ENCODE measurements around the gene GZF1.

The GZF1 gene

GRCh38 chr20:23407781-23408464 is 45.9 kb downstream of the GZF1 start:
- no peaks in the 10 kb centered on the region for H3K27me3 ChIP-seq (ENCODE audit: insufficient read depth, low read length, poor library complexity)
- no peak overlapping the region for H3K56ac ChIP-seq (ENCODE audit: low read length)
- no peak overlapping the region for H3K23ac ChIP-seq (ENCODE audit: low read length)
- H3K9ac ChIP-seq (ENCODE audit: low read length): no peak overlapping the region
- WGBS (ENCODE audit: extremely low coverage, insufficient coverage, low lambda C conversion rate): no CpG with 5 or more reads among the region's 2 CpGs
- H3K4ac ChIP-seq (ENCODE audit: low read depth, low read length): no peak overlapping the region
- no peak overlapping the region for H2BK120ac ChIP-seq (ENCODE audit: low read depth, low read length)
- H3K79me2 ChIP-seq (ENCODE audit: control insufficient read depth, insufficient read depth, low read length): peaks cover 39% of the 10 kb centered on the region
- H3K36me3 ChIP-seq (ENCODE audit: control insufficient read depth, insufficient read depth, low read length): no peaks in the 10 kb centered on the region
- H2AK5ac ChIP-seq (ENCODE audit: low read length): no peak overlapping the region
- DNase-seq: no peak
- no peaks in the 10 kb centered on the region for H3K4me1 ChIP-seq (ENCODE audit: control insufficient read depth, low read depth, low read length)
- no peak overlapping the region for H3K27ac ChIP-seq (ENCODE audit: low read depth, low read length)
- H2BK15ac ChIP-seq (replicated peaks; ENCODE audit: low read depth): no peak overlapping the region
- H3K18ac ChIP-seq (ENCODE audit: low read length): no peak overlapping the region
- H3K4me3 ChIP-seq (ENCODE audit: low read length): no peak overlapping the region
- H4K8ac ChIP-seq (ENCODE audit: low read depth, low read length): no peak overlapping the region
- H2BK5ac ChIP-seq (ENCODE audit: low read length): no peak overlapping the region
- H4K5ac ChIP-seq (ENCODE audit: low read length): no peak overlapping the region
- no peak overlapping the region for H3K4me2 ChIP-seq (ENCODE audit: low read length)
- H3K79me1 ChIP-seq (ENCODE audit: low read length): peaks cover 23% of the 10 kb centered on the region

- Histone ChIP-seq H4K8ac (ENCODE audit: low read depth, low read length) (no peak overlapping the region), H3K4me1 (ENCODE audit: control insufficient read depth, low read depth, low read length) (no peaks in the 10 kb centered on the region), H3K36me3 (ENCODE audit: control insufficient read depth, insufficient read depth, low read length) (no peaks in the 10 kb centered on the region), H2BK120ac (ENCODE audit: low read depth, low read length) (no peak overlapping the region), H3K56ac (ENCODE audit: low read length) (no peak overlapping the region), H3K79me1 (ENCODE audit: low read length) (peaks cover 23% of the 10 kb centered on the region), H3K4me2 (ENCODE audit: low read length) (no peak overlapping the region), H2BK15ac (replicated peaks; ENCODE audit: low read depth) (no peak overlapping the region), H3K4ac (ENCODE audit: low read depth, low read length) (no peak overlapping the region), H3K23ac (ENCODE audit: low read length) (no peak overlapping the region), H3K79me2 (ENCODE audit: control insufficient read depth, insufficient read depth, low read length) (peaks cover 39% of the 10 kb centered on the region), H2AK5ac (ENCODE audit: low read length) (no peak overlapping the region), H4K5ac (ENCODE audit: low read length) (no peak overlapping the region), H3K18ac (ENCODE audit: low read length) (no peak overlapping the region), H2BK5ac (ENCODE audit: low read length) (no peak overlapping the region), H3K27me3 (ENCODE audit: insufficient read depth, low read length, poor library complexity) (no peaks in the 10 kb centered on the region), H3K9ac (ENCODE audit: low read length) (no peak overlapping the region), H3K4me3 (ENCODE audit: low read length) (no peak overlapping the region), H3K27ac (ENCODE audit: low read depth, low read length) (no peak overlapping the region)
- no peak for DNase-seq
- WGBS (ENCODE audit: extremely low coverage, insufficient coverage, low lambda C conversion rate): no CpG with 5 or more reads among the region's 2 CpGs
These were observed 47.0 kb downstream of the GZF1 start for GRCh38 chr20:23408957-23409356.

DNA sequence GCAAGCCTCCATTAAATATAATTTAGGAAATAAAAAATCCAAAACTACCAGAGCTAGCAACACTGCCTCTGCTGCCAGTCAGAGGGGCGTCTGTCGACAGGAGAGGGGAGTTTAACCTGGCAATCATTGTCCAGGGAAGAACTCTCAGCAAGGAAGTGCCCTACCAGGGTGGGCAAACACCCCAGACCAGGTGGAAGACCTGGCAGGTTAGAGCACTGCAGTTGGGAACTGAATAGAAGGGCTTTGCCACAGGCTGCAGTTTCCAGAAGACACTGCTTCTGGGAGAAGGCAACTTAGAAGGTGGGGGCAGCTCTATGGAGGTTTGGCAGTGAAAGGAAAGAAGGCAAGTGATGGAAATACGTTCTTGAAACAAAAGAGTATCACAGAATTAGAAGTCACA is 47.8 kb downstream of the GZF1 start:
- no peak overlapping the region for H2AK5ac ChIP-seq (ENCODE audit: low read length)
- no peaks in the 10 kb centered on the region for H3K27me3 ChIP-seq (ENCODE audit: insufficient read depth, low read length, poor library complexity)
- H3K4ac ChIP-seq (ENCODE audit: low read depth, low read length): no peak overlapping the region
- H3K4me3 ChIP-seq (ENCODE audit: low read length): no peak overlapping the region
- H3K79me1 ChIP-seq (ENCODE audit: low read length): peaks cover 21% of the 10 kb centered on the region
- no peaks in the 10 kb centered on the region for H3K36me3 ChIP-seq (ENCODE audit: control insufficient read depth, insufficient read depth, low read length)
- H3K4me2 ChIP-seq (ENCODE audit: low read length): no peak overlapping the region
- peak overlapping the region; percentile 24 for H3K9ac ChIP-seq (ENCODE audit: low read length)
- no peak overlapping the region for H4K8ac ChIP-seq (ENCODE audit: low read depth, low read length)
- no peak overlapping the region for H3K18ac ChIP-seq (ENCODE audit: low read length)
- H4K5ac ChIP-seq (ENCODE audit: low read length): no peak overlapping the region
- no peak overlapping the region for H3K27ac ChIP-seq (ENCODE audit: low read depth, low read length)
- H3K4me1 ChIP-seq (ENCODE audit: control insufficient read depth, low read depth, low read length): no peaks in the 10 kb centered on the region
- H2BK5ac ChIP-seq (ENCODE audit: low read length): no peak overlapping the region
- H3K23ac ChIP-seq (ENCODE audit: low read length): no peak overlapping the region
- no CpG with 5 or more reads among the region's 3 CpGs for WGBS (ENCODE audit: extremely low coverage, insufficient coverage, low lambda C conversion rate)
- H2BK15ac ChIP-seq (replicated peaks; ENCODE audit: low read depth): no peak overlapping the region
- no peak for DNase-seq
- H2BK120ac ChIP-seq (ENCODE audit: low read depth, low read length): no peak overlapping the region
- H3K56ac ChIP-seq (ENCODE audit: low read length): no peak overlapping the region
- peaks cover 33% of the 10 kb centered on the region for H3K79me2 ChIP-seq (ENCODE audit: control insufficient read depth, insufficient read depth, low read length)

GRCh38 chr20:23410916-23411695 is 49.1 kb downstream of the GZF1 start:
- H3K4me1 ChIP-seq (ENCODE audit: control insufficient read depth, low read depth, low read length): no peaks in the 10 kb centered on the region
- no peak overlapping the region for H4K5ac ChIP-seq (ENCODE audit: low read length)
- no peak overlapping the region for H3K56ac ChIP-seq (ENCODE audit: low read length)
- H3K79me2 ChIP-seq (ENCODE audit: control insufficient read depth, insufficient read depth, low read length): peaks cover 37% of the 10 kb centered on the region
- no peak overlapping the region for H2BK120ac ChIP-seq (ENCODE audit: low read depth, low read length)
- no peak overlapping the region for H2AK5ac ChIP-seq (ENCODE audit: low read length)
- no peak overlapping the region for H3K27ac ChIP-seq (ENCODE audit: low read depth, low read length)
- no peak overlapping the region for H3K4me2 ChIP-seq (ENCODE audit: low read length)
- no peak overlapping the region for H2BK5ac ChIP-seq (ENCODE audit: low read length)
- no CpG with 5 or more reads among the region's 3 CpGs for WGBS (ENCODE audit: extremely low coverage, insufficient coverage, low lambda C conversion rate)
- no peak overlapping the region for H2BK15ac ChIP-seq (replicated peaks; ENCODE audit: low read depth)
- no peak overlapping the region for H3K4ac ChIP-seq (ENCODE audit: low read depth, low read length)
- no peaks in the 10 kb centered on the region for H3K36me3 ChIP-seq (ENCODE audit: control insufficient read depth, insufficient read depth, low read length)
- peak; percentile 16 for DNase-seq
- H3K23ac ChIP-seq (ENCODE audit: low read length): no peak overlapping the region
- no peak overlapping the region for H3K18ac ChIP-seq (ENCODE audit: low read length)
- no peaks in the 10 kb centered on the region for H3K27me3 ChIP-seq (ENCODE audit: insufficient read depth, low read length, poor library complexity)
- H4K8ac ChIP-seq (ENCODE audit: low read depth, low read length): no peak overlapping the region
- H3K79me1 ChIP-seq (ENCODE audit: low read length): peaks cover 22% of the 10 kb centered on the region
- no peak overlapping the region for H3K9ac ChIP-seq (ENCODE audit: low read length)
- no peak overlapping the region for H3K4me3 ChIP-seq (ENCODE audit: low read length)

- Histone ChIP-seq H3K79me1 (ENCODE audit: low read length) (peaks cover 19% of the 10 kb centered on the region), H3K79me2 (ENCODE audit: control insufficient read depth, insufficient read depth, low read length) (peaks cover 34% of the 10 kb centered on the region), H3K4me1 (ENCODE audit: control insufficient read depth, low read depth, low read length) (no peaks in the 10 kb centered on the region), H3K4ac (ENCODE audit: low read depth, low read length) (no peak overlapping the region), H3K18ac (ENCODE audit: low read length) (no peak overlapping the region), H3K27me3 (ENCODE audit: insufficient read depth, low read length, poor library complexity) (no peaks in the 10 kb centered on the region), H3K27ac (ENCODE audit: low read depth, low read length) (no peak overlapping the region), H4K8ac (ENCODE audit: low read depth, low read length) (no peak overlapping the region), H2BK15ac (replicated peaks; ENCODE audit: low read depth) (peak overlapping the region; percentile 19), H3K4me3 (ENCODE audit: low read length) (no peak overlapping the region), H3K4me2 (ENCODE audit: low read length) (no peak overlapping the region), H3K56ac (ENCODE audit: low read length) (no peak overlapping the region), H3K36me3 (ENCODE audit: control insufficient read depth, insufficient read depth, low read length) (no peaks in the 10 kb centered on the region), H2AK5ac (ENCODE audit: low read length) (no peak overlapping the region), H2BK5ac (ENCODE audit: low read length) (no peak overlapping the region), H4K5ac (ENCODE audit: low read length) (no peak overlapping the region), H3K23ac (ENCODE audit: low read length) (no peak overlapping the region), H2BK120ac (ENCODE audit: low read depth, low read length) (no peak overlapping the region), H3K9ac (ENCODE audit: low read length) (no peak overlapping the region)
- WGBS (ENCODE audit: extremely low coverage, insufficient coverage, low lambda C conversion rate): no CpG with 5 or more reads among the region's 1 CpG
- peak; percentile 78 for DNase-seq
These were observed 50.0 kb downstream of the GZF1 start for GRCh38 chr20:23412026-23412425.

Data from mesendoderm (in vitro differentiated cells).